Endothelial cell of umbilical vein (primary cell): Measurements from ENCODE around the gene PACS1. TPM values are rescaled to one million over a fixed set of nuclear protein-coding genes. Genes with fewer than 3 reads are reported as not detected.
A peak's percentile ranks its signal among the peaks of the same experiment; 100 is the strongest.

Source experiments
- BruUV-seq: library from RNA; stranded (reverse); fragments of 400-500 nt; replicated peaks from 2 replicates; lab custom pipeline; 2021; lab: Mats Ljungman, UMichigan
- CTCF ChIA-PET: fragments of 300-600, 350-600 bp; sonication (Branson Sonifier 250); formaldehyde crosslinking; loops from one replicate; lab custom pipeline; 2021; ENCODE audit warnings: antibody characterized with exemption, inconsistent platforms; lab: Charles Lee
- POLR2A ChIA-PET: fragments of 300-600, 350-600 bp; sonication (Branson Sonifier 250); formaldehyde crosslinking; loops from one replicate; lab custom pipeline; 2021; ENCODE audit warnings: antibody characterized with exemption, inconsistent platforms; lab: Charles Lee
- DNase-seq: peaks from one replicate; pipeline ENCODE4 v3.0.0-alpha.2; 2011; ENCODE audit warnings: low read depth, low spot score
- FAIRE-seq: peaks from 2 replicates; lab custom pipeline; 2011; peaks lifted over from hg19 to GRCh38; lab: Jason Lieb, UNC
- H2AFZ ChIP-seq: 2 replicates; pipeline ENCODE4 v1.6.0; 2012; ENCODE audit warnings: low read depth, low read length, control low read depth, inconsistent platforms
- H3K27ac ChIP-seq: 2 replicates; pipeline ENCODE4 v1.5.1; 2011; ENCODE audit warnings: low read depth, mild to moderate bottlenecking, control low read depth, low read length, moderate library complexity; ENCODE audit not compliant: insufficient read depth
- H3K27me3 ChIP-seq, 2 experiments: 2 replicates each; pipeline versions ENCODE4 v1.6.0 to v1.6.1; 2011; ENCODE audit warnings: low read length in 2 of 2, mixed read lengths in 1 of 2; ENCODE audit not compliant: control insufficient read depth in 2 of 2, insufficient read depth in 2 of 2
- H3K36me3 ChIP-seq, 2 experiments: 2 replicates in 1 of 2; 3 replicates in 1 of 2; pipeline ENCODE4 v1.5.1; 2011; ENCODE audit warnings: low read length in 2 of 2, mild to moderate bottlenecking in 1 of 2, moderate library complexity in 1 of 2; ENCODE audit not compliant: control insufficient read depth in 2 of 2, insufficient read depth in 2 of 2; ENCODE audit errors: extremely low read depth in 1 of 2
- H3K4me1 ChIP-seq: 3 replicates; pipeline ENCODE4 v1.5.1; 2011; ENCODE audit warnings: mild to moderate bottlenecking, low read length; ENCODE audit not compliant: control insufficient read depth, insufficient read depth; ENCODE audit errors: extremely low read depth
- H3K4me2 ChIP-seq: 2 replicates; pipeline ENCODE4 v1.6.1; 2011; ENCODE audit warnings: low read length, control low read depth, mixed read lengths; ENCODE audit not compliant: insufficient read depth
- H3K4me3 ChIP-seq, 3 experiments: fragments of 200-600 bp in 1 of 3; sonication (generic), shearing (Covaris generic) in 1 of 3; replicated peaks in 1 of 3; 2 replicates each; pipeline ENCODE4 v1.5.1; 2011 to 2016; ENCODE audit warnings: control low read depth in 3 of 3, low read length in 3 of 3, mild to moderate bottlenecking in 2 of 3, inconsistent platforms in 1 of 3, low read depth in 1 of 3, moderate library complexity in 1 of 3; ENCODE audit not compliant: insufficient read depth in 1 of 3
- H3K79me2 ChIP-seq: 2 replicates; pipeline ENCODE4 v1.6.0; 2012; ENCODE audit warnings: low read length, inconsistent platforms; ENCODE audit not compliant: control insufficient read depth, insufficient read depth
- H3K9ac ChIP-seq: replicated peaks from 2 replicates; pipeline ENCODE3; 2011; ENCODE audit warnings: low read length, control low read depth; ENCODE audit not compliant: insufficient read depth; ENCODE audit errors: extremely low read depth
- H3K9me1 ChIP-seq: replicated peaks from 3 replicates; pipeline ENCODE4 v1.6.0; 2011; ENCODE audit warnings: mild to moderate bottlenecking, low read length; ENCODE audit not compliant: control insufficient read depth, insufficient read depth; ENCODE audit errors: extremely low read depth
- H3K9me3 ChIP-seq: replicated peaks from 2 replicates; pipeline ENCODE4 v1.5.1; 2012; ENCODE audit warnings: low read length, inconsistent platforms; ENCODE audit not compliant: control insufficient read depth, insufficient read depth
- H4K20me1 ChIP-seq: replicated peaks from 2 replicates; pipeline ENCODE3; 2011; ENCODE audit warnings: mild to moderate bottlenecking, low read length; ENCODE audit not compliant: control insufficient read depth, insufficient read depth; ENCODE audit errors: extremely low read depth
- CTCF ChIP-seq, 2 donors: IDR thresholded peaks; 1 replicate in 1 of 2; 2 replicates in 1 of 2; pipeline ENCODE4 v1.5.1; 2011; ENCODE audit warnings: low read length in 2 of 2, mild to moderate bottlenecking in 2 of 2, moderate library complexity in 2 of 2, control low read depth in 1 of 2, inconsistent platforms in 1 of 2, low read depth in 1 of 2; ENCODE audit not compliant: insufficient read depth in 1 of 2; ENCODE audit errors: extremely low read depth in 1 of 2
- EZH2 ChIP-seq: IDR thresholded peaks from 2 replicates; pipeline ENCODE4 v1.6.1; 2012; ENCODE audit warnings: borderline replicate concordance, low read depth, mild to moderate bottlenecking, moderate library complexity, low read length, inconsistent platforms; ENCODE audit not compliant: severe bottlenecking
- FOS ChIP-seq: IDR thresholded peaks from 2 replicates; pipeline ENCODE4 v1.6.1; 2011; ENCODE audit warnings: mild to moderate bottlenecking, low read length, moderate library complexity, borderline replicate concordance; ENCODE audit not compliant: insufficient read depth
- GATA2 ChIP-seq: IDR thresholded peaks from 2 replicates; pipeline ENCODE4 v1.7.0; 2011; ENCODE audit warnings: low read depth, mild to moderate bottlenecking, moderate library complexity, mixed read lengths, low read length; ENCODE audit not compliant: insufficient read length, insufficient read depth
- JUN ChIP-seq: IDR thresholded peaks from 2 replicates; pipeline ENCODE4 v1.6.1; 2011; ENCODE audit warnings: borderline replicate concordance, low read depth; ENCODE audit not compliant: insufficient read length, insufficient read depth
- MAX ChIP-seq: IDR thresholded peaks from 2 replicates; pipeline ENCODE4 v1.6.1; 2011; ENCODE audit not compliant: insufficient read depth, insufficient read length
- MYC ChIP-seq: IDR thresholded peaks from one replicate; pipeline ENCODE4 v1.6.1; 2011; ENCODE audit warnings: mild to moderate bottlenecking, low read depth, low read length
- POLR2AphosphoS5 ChIP-seq: IDR thresholded peaks from 2 replicates; pipeline ENCODE4 v1.6.1; 2012; ENCODE audit warnings: low read depth, mild to moderate bottlenecking, control low read depth, low read length, moderate library complexity; ENCODE audit not compliant: insufficient read depth
- dilution Hi-C: fragments of 300-500 bp; cut with MboI; formaldehyde crosslinking; loops from one replicate; pipeline ENCODE4 v1.15.0; 2019; ENCODE audit warnings: low sequenced_read_pairs; ENCODE audit not compliant: extremely low pct_ligation_motif_present
- intact Hi-C: fragments of 100-400 bp; cut with micrococcal nuclease; formaldehyde crosslinking; loops from one replicate; pipeline ENCODE4 v1.10.0; 2022
- polyA plus RNA-seq, 4 experiments: library from polyadenylated mRNA; depleted of rRNA in 3 of 4; stranded (reverse) in 3 of 4; unstranded in 1 of 4; fragments of >200 nt; gene quantifications; 2 replicates each; pipeline versions ENCODE4 v1.2.1 to v1.2.3, GENCODE V29; 2011 to 2012; ENCODE audit warnings: missing spikeins in 1 of 4
- total RNA-seq: library from RNA; stranded (reverse); gene quantifications from 2 replicates; pipeline ENCODE4 v1.2.3, GENCODE V29; 2021

PACS1 gene
- total and polyA plus RNA-seq, 2 donors (not counting 3 experiments of a cell fraction or from before 2014, with no cell fraction given) = 26.4 to 64.4 TPM

DNA sequence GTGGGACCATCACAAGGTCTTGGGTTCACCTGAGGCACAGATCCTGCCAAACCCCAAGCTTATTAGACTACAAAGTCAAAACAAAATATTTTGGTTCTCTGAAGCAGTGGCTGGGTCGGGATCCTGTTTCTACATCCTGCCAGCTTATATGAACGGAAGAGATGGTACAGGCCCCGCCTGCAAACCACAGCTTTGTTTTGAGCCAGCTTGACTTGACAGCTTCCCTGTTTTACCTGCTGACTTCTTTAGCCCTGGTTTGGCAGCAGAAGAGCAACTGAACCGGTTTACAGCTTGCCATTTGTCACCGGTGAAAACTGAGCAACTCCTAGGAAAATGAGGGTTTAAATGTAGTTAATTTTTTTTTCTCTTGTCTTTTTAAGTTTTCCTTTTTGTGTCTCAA is 11.4 kb downstream of the PACS1 start:
- BruUV-seq = no TSS peak
- Histone ChIP-seq H3K79me2 (peaks cover 48% of the 10 kb centered on the region), H2AFZ (peak overlapping the region; percentile 72), H3K4me2 (peak overlapping the region; percentile 68), H3K9me1 (no peaks in the 10 kb centered on the region), H4K20me1 (peaks cover 3% of the 10 kb centered on the region), H3K27ac (peak overlapping the region; percentile 52), H3K4me1 (peaks cover 40% of the 10 kb centered on the region), H3K27me3 (no peaks in the 10 kb centered on the region), H3K9me3 (no peaks in the 10 kb centered on the region), H3K36me3 (peaks cover 0 to 4% of the 10 kb centered on the region in 2 experiments), H3K9ac (peak overlapping the region; percentile 50), H3K4me3 (no peak overlapping the region)
- TF ChIP-seq MYC (no peak), GATA2 (no peak), CTCF (IDR thresholded peaks at IDR 0.05; ENCODE audit: extremely low read depth in 1 of 2, insufficient read depth in 1 of 2, low read depth in 1 of 2, low read length in 2 of 2) (no peak)
- dilution Hi-C loops = no loop called here
- ChIA-PET POLR2A (no interaction called here), CTCF (interaction anchor here (0.6 to 3.6 kb wide), 6 partner anchors 11 to 67 kb away, joined by 3 to 18 read pairs (median 5); partner anchors contain the start of gene PACS1)
- intact Hi-C loops = loop anchor here (5.0 kb wide), 1 partner anchor 36 kb away; no protein-coding TSS in a partner anchor
- peak; percentile 78 for FAIRE-seq
- DNase-seq = peak; percentile 44

GRCh38 chr11:66082946-66083698 is 13.1 kb downstream of the PACS1 start:
- H2AFZ ChIP-seq = no peak overlapping the region
- DNase-seq (peak; percentile 81), FAIRE-seq (peak; percentile 67)
- peaks cover 40% of the 10 kb centered on the region for H3K4me1 ChIP-seq
- dilution Hi-C loops = no loop called here
- CTCF ChIA-PET = interaction anchor here (0.7 to 3.6 kb wide), 2 partner anchors 15 to 16 kb away, joined by 3 to 18 read pairs; no protein-coding TSS in a partner anchor
- TF ChIP-seq POLR2AphosphoS5 = no peak
- no peak for TF ChIP-seq FOS
- TF ChIP-seq JUN = no peak
- no peak for TF ChIP-seq MAX
- peak; percentile 73 for TF ChIP-seq GATA2
- TF ChIP-seq EZH2 = no peak
- H3K9ac ChIP-seq = no peak overlapping the region
- no TSS peak for BruUV-seq
- no peaks in the 10 kb centered on the region for H3K36me3 ChIP-seq
- H3K79me2 ChIP-seq = peaks cover 51% of the 10 kb centered on the region
- peak overlapping the region; percentile 28 for H3K27ac ChIP-seq
- H3K4me2 ChIP-seq = peak overlapping the region; percentile 45
- no peak overlapping the region for H3K4me3 ChIP-seq
- peaks cover 3% of the 10 kb centered on the region for H4K20me1 ChIP-seq
- H3K9me3 ChIP-seq = no peaks in the 10 kb centered on the region
- intact Hi-C loops = loop anchor here (5.0 kb wide), 1 partner anchor 34 kb away; no protein-coding TSS in a partner anchor
- no peaks in the 10 kb centered on the region for H3K9me1 ChIP-seq
- POLR2A ChIA-PET = no interaction called here
- H3K27me3 ChIP-seq = no peaks in the 10 kb centered on the region
